K562 (cell line): ENCODE results near the gene TOGARAM2. TPM values are rescaled to one million over a fixed set of nuclear protein-coding genes. Genes with fewer than 3 reads are reported as not detected.

Experiments
- ATAC-seq: fragments of 200-7000 bp; cut with Tn5 transposase; 3 replicates; pipeline ENCODE4 v1.9.1; 2020; ENCODE audit warnings: moderate library complexity
- BruUV-seq: library from RNA; stranded (reverse); fragments of 400-500 nt; replicated peaks from 2 replicates; lab custom pipeline; 2021; lab: Mats Ljungman, UMichigan
- CTCF ChIA-PET: fragments of 300-600 bp; formaldehyde crosslinking; extraction: SDS; loops from one replicate; lab custom pipeline; 2021; ENCODE audit warnings: low intra/inter-chr PET ratio; lab: Yijun Ruan, JAX
- POLR2A ChIA-PET: fragments of 300-600, 350-650 bp; sonication (Branson Sonifier 250); formaldehyde crosslinking; extraction: SDS; loops from one replicate; lab custom pipeline; 2021; ENCODE audit warnings: antibody characterized with exemption, inconsistent platforms; lab: Yijun Ruan, JAX
- DNase-seq, 4 experiments: peaks; one replicate each; pipeline versions ENCODE4 v3.0.0 to v3.0.0-alpha.2; 2011 to 2018; ENCODE audit warnings: low spot score in 3 of 4, mixed read lengths in 3 of 4; ENCODE audit errors: extremely low read depth in 1 of 4
- FAIRE-seq: peaks from 2 replicates; lab custom pipeline; 2011; peaks lifted over from hg19 to GRCh38; lab: Jason Lieb, UNC
- H2AFZ ChIP-seq: 2 replicates; pipeline ENCODE4 v1.6.0; 2011; ENCODE audit warnings: low read depth, low read length, control low read depth, inconsistent platforms
- H3K27ac ChIP-seq: fragments of 200-600 bp; 3 replicates; pipeline ENCODE4 v1.8.0; 2011; ENCODE audit warnings: low read depth, mild to moderate bottlenecking, control low read depth, inconsistent platforms, low read length, moderate library complexity, mixed read lengths; ENCODE audit errors: extremely low read depth
- H3K27me3 ChIP-seq, 2 experiments: fragments of 300-600 bp in 1 of 2; 2 replicates in 1 of 2; 3 replicates in 1 of 2; pipeline versions ENCODE4 v1.6.0 to v1.8.0; 2011; ENCODE audit warnings: inconsistent platforms in 2 of 2, low read length in 2 of 2, mild to moderate bottlenecking in 1 of 2, mixed read lengths in 1 of 2, moderate library complexity in 1 of 2; ENCODE audit not compliant: control insufficient read depth in 2 of 2, insufficient read depth in 2 of 2
- H3K36me3 ChIP-seq: fragments of 300-600 bp; 3 replicates; pipeline ENCODE4 v1.8.0; 2011; ENCODE audit warnings: mild to moderate bottlenecking, low read length, inconsistent platforms; ENCODE audit not compliant: control insufficient read depth, insufficient read depth
- H3K4me1 ChIP-seq, 2 experiments: fragments of 200-600 bp in 1 of 2; replicated peaks in 1 of 2; 2 replicates in 1 of 2; 3 replicates in 1 of 2; pipeline versions ENCODE4 v1.5.1 to v1.8.0; 2011; ENCODE audit warnings: inconsistent platforms in 2 of 2, low read length in 2 of 2, mild to moderate bottlenecking in 1 of 2, mixed read lengths in 1 of 2, moderate library complexity in 1 of 2; ENCODE audit not compliant: control insufficient read depth in 2 of 2, insufficient read depth in 2 of 2
- H3K4me2 ChIP-seq: 2 replicates; pipeline ENCODE4 v1.6.1; 2011; ENCODE audit warnings: low read length, control low read depth, inconsistent platforms, mixed read lengths; ENCODE audit not compliant: insufficient read depth
- H3K4me3 ChIP-seq: fragments of 200-600 bp; sonication (generic), shearing (Covaris generic); 2 replicates; pipeline ENCODE4 v1.5.1; 2016; ENCODE audit warnings: control low read depth, inconsistent platforms
- H3K79me2 ChIP-seq: fragments of 200-600 bp; 3 replicates; pipeline ENCODE4 v1.8.0; 2011; ENCODE audit warnings: low read length, inconsistent platforms; ENCODE audit not compliant: control insufficient read depth, insufficient read depth
- H3K9ac ChIP-seq, 2 experiments: 2 replicates each; pipeline versions ENCODE4 v1.6.0 to v1.6.1; 2011; ENCODE audit warnings: low read depth in 2 of 2, low read length in 2 of 2, control low read depth in 1 of 2, inconsistent platforms in 1 of 2, mild to moderate bottlenecking in 1 of 2, mixed read lengths in 1 of 2; ENCODE audit not compliant: insufficient read depth in 1 of 2
- H3K9me1 ChIP-seq: one replicate; pipeline ENCODE4 v1.6.0; 2011; ENCODE audit warnings: inconsistent platforms, mild to moderate bottlenecking, low read length, moderate library complexity; ENCODE audit not compliant: control insufficient read depth, insufficient read depth
- H3K9me3 ChIP-seq: replicated peaks from 2 replicates; pipeline ENCODE4 v1.5.1; 2011; ENCODE audit warnings: low read depth, low read length, inconsistent platforms; ENCODE audit not compliant: control insufficient read depth, insufficient read depth
- H4K20me1 ChIP-seq: replicated peaks from 2 replicates; pipeline ENCODE4 v1.6.1; 2011; ENCODE audit warnings: low read length, inconsistent platforms, mixed read lengths; ENCODE audit not compliant: control insufficient read depth, insufficient read depth
- NFIC ChIP-seq: fragments of 450-650 bp; IDR thresholded peaks from 2 replicates; pipeline ENCODE4 v1.6.1; 2017; ENCODE audit warnings: mild to moderate bottlenecking, inconsistent platforms
- NR2C1 ChIP-seq, 2 experiments: fragments of 450-650 bp; IDR thresholded peaks; 2 replicates each; pipeline ENCODE4 v1.6.1; 2017; ENCODE audit warnings: mild to moderate bottlenecking in 2 of 2, antibody characterized with exemption in 1 of 2, inconsistent platforms in 1 of 2, missing compliant biosample characterization in 1 of 2, missing genetic modification characterization in 1 of 2
- SRSF3 ChIP-seq: fragments of 200-400 bp; formaldehyde crosslinking; IDR thresholded peaks from 2 replicates; pipeline ENCODE4 v1.6.1; 2016; ENCODE audit warnings: mild to moderate bottlenecking, low read length, moderate library complexity; ENCODE audit not compliant: insufficient read depth
- ZNF77 ChIP-seq: fragments of 250-450 bp; sonication (Bioruptor Pico); IDR thresholded peaks from 2 replicates; pipeline ENCODE4 v1.5.0; 2020
- WGBS: fragments of 100-300 bp; shearing (Covaris generic); methylation state at CpG from one replicate; pipeline ENCODE4 v1.1.6; 2016; ENCODE audit warnings: low coverage, mixed read lengths; ENCODE audit not compliant: insufficient coverage; ENCODE audit errors: missing lambda C conversion rate; 5-methylcytosine and 5-hydroxymethylcytosine counted together
- in situ Hi-C: fragments of 300-500 bp; cut with MboI; formaldehyde crosslinking; loops from 4 replicates; pipeline ENCODE4 v1.15.0; 2018; ENCODE audit warnings: inconsistent platforms, mixed read lengths
- intact Hi-C: fragments of 100-400 bp; cut with micrococcal nuclease; formaldehyde crosslinking; loops from 2 replicates; pipeline ENCODE4 v1.14.2; 2022
- polyA plus RNA-seq, 8 experiments: library from polyadenylated mRNA; depleted of rRNA in 4 of 8; stranded (reverse) in 5 of 8; unstranded in 3 of 8; fragments of >200 nt; fragmentation: Nextera tagmentation in 2 of 8; fragmentation: Illumina TruSeq in 1 of 8; extraction: Ambion mirVana in 2 of 8; extraction: Trizol in 1 of 8; gene quantifications; 2 replicates each; pipeline versions ENCODE4 v1.2.1 to v1.2.3, GENCODE V29; 2011 to 2014; ENCODE audit warnings: inconsistent platforms in 1 of 8, missing spikeins in 1 of 8
- total RNA-seq, 7 experiments: library from RNA; depleted of rRNA in 6 of 7; stranded (reverse); fragments of >200 nt in 6 of 7; fragmentation: Illumina TruSeq in 2 of 7; extraction: Trizol in 2 of 7; gene quantifications; 2 replicates each; pipeline versions ENCODE4 v1.2.1 to v1.2.3, GENCODE V29; 2011 to 2021; ENCODE audit warnings: low replicate concordance in 1 of 7
- TF ChIP-seq, protein P1 (sequence below), 2 experiments: fragments of 450-650 bp; IDR thresholded peaks; 2 replicates each; pipeline ENCODE4 v1.6.1; 2018; ENCODE audit warnings: mild to moderate bottlenecking in 2 of 2, low read depth in 1 of 2; ENCODE audit not compliant: partially characterized antibody in 2 of 2
- TF ChIP-seq, protein P2 (sequence below), 2 experiments: fragments of 450-650 bp; conservative IDR thresholded peaks; 2 replicates each; pipeline ENCODE4 v1.6.1; 2017; ENCODE audit warnings: mild to moderate bottlenecking in 2 of 2, moderate library complexity in 2 of 2
- TF ChIP-seq, protein P3 (sequence below): fragments of 250-450 bp; sonication (Bioruptor Pico); IDR thresholded peaks from 2 replicates; pipeline ENCODE4 v1.8.0; 2022; ENCODE audit warnings: moderate library complexity, mild to moderate bottlenecking, inconsistent platforms

Gene TOGARAM2
- total and polyA plus RNA-seq, 9 of the 15 experiments (the other 6 are each of a cell fraction or from before 2014, with no cell fraction given) = not detected

DNA sequence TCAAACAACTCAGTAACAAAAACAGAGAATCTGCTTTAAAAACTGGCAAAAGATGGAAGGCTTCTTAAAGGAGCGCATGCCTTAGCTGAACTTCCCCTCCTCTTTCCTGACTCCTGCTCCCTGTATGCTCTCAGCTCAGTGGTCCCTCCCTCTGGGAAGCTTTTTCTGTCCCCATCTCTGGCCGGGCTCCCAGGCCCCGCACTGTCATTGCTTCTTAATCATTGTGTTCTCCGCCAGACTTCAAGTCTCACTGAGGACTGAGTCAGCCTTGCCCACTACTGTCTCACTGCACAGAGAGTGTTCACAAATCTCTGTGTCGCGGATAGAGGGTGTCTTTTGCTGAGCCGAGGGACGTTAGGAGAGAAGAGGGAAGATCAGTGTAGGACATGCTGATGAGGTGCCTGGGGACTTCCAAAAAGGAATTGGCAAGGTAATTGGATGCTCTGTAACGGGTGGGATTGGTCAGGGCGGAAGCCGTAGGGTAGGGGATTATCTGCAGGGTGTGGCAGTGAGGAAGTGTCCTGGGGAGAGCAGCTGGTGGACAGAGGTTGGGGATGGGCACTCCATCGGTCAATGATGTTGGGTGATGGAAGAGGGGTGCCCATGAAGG lies 16.2 kb downstream of the TOGARAM2 start:
- FAIRE-seq (no peak), ATAC-seq (no peak), DNase-seq (no peak)
- in situ Hi-C loops = no loop called here
- ChIA-PET CTCF (no interaction called here), POLR2A (interaction anchor here (0.6 kb wide), 1 partner anchor 87 kb away, joined by 4 read pairs; no protein-coding TSS in a partner anchor)
- Histone ChIP-seq H3K9me3 (no peaks in the 10 kb centered on the region), H3K9me1 (peaks cover 3% of the 10 kb centered on the region), H4K20me1 (peaks cover 4% of the 10 kb centered on the region; the same call in 1 of the 2 replicates), H3K79me2 (no peaks in the 10 kb centered on the region), H3K9ac (no peak overlapping the region), H3K27me3 (peaks cover 19 to 75% of the 10 kb centered on the region in 2 experiments), H3K4me1 (peaks cover 0 to 3% of the 10 kb centered on the region in 2 experiments; a peak in 1 of 5 replicates), H3K4me3 (no peak overlapping the region), H2AFZ (no peak overlapping the region), H3K4me2 (no peak overlapping the region), H3K27ac (no peak overlapping the region), H3K36me3 (no peaks in the 10 kb centered on the region)
- BruUV-seq = no TSS peak
- intact Hi-C loops = no loop called here
- 3% methylated on average over 12 of the region's 12 CpGs for WGBS
- TF ChIP-seq SRSF3 (no peak), ZNF77 (no peak), NR2C1 (IDR thresholded peaks at IDR 0.05) (no peak), NR2C1 (tag; IDR thresholded peaks at IDR 0.05) (no peak), NFIC (0 out of 2 replicates have a peak, but pooled peaks have one; percentile 50)
- TF ChIP-seq, protein P1, sequence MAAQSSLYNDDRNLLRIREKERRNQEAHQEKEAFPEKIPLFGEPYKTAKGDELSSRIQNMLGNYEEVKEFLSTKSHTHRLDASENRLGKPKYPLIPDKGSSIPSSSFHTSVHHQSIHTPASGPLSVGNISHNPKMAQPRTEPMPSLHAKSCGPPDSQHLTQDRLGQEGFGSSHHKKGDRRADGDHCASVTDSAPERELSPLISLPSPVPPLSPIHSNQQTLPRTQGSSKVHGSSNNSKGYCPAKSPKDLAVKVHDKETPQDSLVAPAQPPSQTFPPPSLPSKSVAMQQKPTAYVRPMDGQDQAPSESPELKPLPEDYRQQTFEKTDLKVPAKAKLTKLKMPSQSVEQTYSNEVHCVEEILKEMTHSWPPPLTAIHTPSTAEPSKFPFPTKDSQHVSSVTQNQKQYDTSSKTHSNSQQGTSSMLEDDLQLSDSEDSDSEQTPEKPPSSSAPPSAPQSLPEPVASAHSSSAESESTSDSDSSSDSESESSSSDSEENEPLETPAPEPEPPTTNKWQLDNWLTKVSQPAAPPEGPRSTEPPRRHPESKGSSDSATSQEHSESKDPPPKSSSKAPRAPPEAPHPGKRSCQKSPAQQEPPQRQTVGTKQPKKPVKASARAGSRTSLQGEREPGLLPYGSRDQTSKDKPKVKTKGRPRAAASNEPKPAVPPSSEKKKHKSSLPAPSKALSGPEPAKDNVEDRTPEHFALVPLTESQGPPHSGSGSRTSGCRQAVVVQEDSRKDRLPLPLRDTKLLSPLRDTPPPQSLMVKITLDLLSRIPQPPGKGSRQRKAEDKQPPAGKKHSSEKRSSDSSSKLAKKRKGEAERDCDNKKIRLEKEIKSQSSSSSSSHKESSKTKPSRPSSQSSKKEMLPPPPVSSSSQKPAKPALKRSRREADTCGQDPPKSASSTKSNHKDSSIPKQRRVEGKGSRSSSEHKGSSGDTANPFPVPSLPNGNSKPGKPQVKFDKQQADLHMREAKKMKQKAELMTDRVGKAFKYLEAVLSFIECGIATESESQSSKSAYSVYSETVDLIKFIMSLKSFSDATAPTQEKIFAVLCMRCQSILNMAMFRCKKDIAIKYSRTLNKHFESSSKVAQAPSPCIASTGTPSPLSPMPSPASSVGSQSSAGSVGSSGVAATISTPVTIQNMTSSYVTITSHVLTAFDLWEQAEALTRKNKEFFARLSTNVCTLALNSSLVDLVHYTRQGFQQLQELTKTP (IDR thresholded peaks at IDR 0.05; ENCODE audit: low read depth in 1 of 2, partially characterized antibody in 2 of 2) = no peak
- TF ChIP-seq, protein P2, sequence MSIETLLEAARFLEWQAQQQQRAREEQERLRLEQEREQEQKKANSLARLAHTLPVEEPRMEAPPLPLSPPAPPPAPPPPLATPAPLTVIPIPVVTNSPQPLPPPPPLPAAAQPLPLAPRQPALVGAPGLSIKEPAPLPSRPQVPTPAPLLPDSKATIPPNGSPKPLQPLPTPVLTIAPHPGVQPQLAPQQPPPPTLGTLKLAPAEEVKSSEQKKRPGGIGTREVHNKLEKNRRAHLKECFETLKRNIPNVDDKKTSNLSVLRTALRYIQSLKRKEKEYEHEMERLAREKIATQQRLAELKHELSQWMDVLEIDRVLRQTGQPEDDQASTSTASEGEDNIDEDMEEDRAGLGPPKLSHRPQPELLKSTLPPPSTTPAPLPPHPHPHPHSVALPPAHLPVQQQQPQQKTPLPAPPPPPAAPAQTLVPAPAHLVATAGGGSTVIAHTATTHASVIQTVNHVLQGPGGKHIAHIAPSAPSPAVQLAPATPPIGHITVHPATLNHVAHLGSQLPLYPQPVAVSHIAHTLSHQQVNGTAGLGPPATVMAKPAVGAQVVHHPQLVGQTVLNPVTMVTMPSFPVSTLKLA (conservative IDR thresholded peaks at IDR 0.05) = no peak
- TF ChIP-seq, protein P3, sequence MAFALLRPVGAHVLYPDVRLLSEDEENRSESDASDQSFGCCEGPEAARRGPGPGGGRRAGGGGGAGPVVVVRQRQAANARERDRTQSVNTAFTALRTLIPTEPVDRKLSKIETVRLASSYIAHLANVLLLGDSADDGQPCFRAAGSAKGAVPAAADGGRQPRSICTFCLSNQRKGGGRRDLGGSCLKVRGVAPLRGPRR (CRISPR knock-in tag) = no peak
